SK-N-SH treated with all-trans-retinoic acid at 6 μM for 48 hours (cell line): ENCODE measurements around the gene RITA1.

Experiments
- ATAC-seq: fragments of 200-7000 bp; cut with Tn5 transposase; 3 replicates; pipeline ENCODE4 v1.9.1; 2020; ENCODE audit warnings: mild to moderate bottlenecking, moderate library complexity
- ARNTL ChIP-seq: fragments of 450-650 bp; formaldehyde crosslinking; IDR thresholded peaks from 2 replicates; pipeline ENCODE4 v1.5.0; 2020; ENCODE audit warnings: low read depth, mild to moderate bottlenecking, moderate library complexity, borderline replicate concordance
- BACH2 ChIP-seq: fragments of 250-450 bp; sonication (Bioruptor Pico); IDR thresholded peaks from 2 replicates; pipeline ENCODE4 v1.9.0; 2021; ENCODE audit warnings: mild to moderate bottlenecking, borderline replicate concordance
- CSDC2 ChIP-seq: fragments of 250-450 bp; sonication (Bioruptor Pico); IDR thresholded peaks from 2 replicates; pipeline ENCODE4 v1.5.0; 2020; ENCODE audit warnings: mild to moderate bottlenecking, moderate library complexity
- ISL1 ChIP-seq: fragments of 250-450 bp; sonication (Bioruptor Pico); IDR thresholded peaks from 2 replicates; pipeline ENCODE4 v2.1.2; 2022; ENCODE audit warnings: mild to moderate bottlenecking, moderate library complexity
- OSR1 ChIP-seq: fragments of 250-450 bp; sonication (Bioruptor Pico); IDR thresholded peaks from 2 replicates; pipeline ENCODE4 v1.8.0; 2022; ENCODE audit warnings: moderate library complexity, mild to moderate bottlenecking, inconsistent platforms
- PPARA ChIP-seq: fragments of 250-450 bp; sonication (Bioruptor Pico); IDR thresholded peaks from 2 replicates; pipeline ENCODE4 v1.5.0; 2020; ENCODE audit warnings: mild to moderate bottlenecking, borderline replicate concordance
- RARB ChIP-seq: fragments of 250-450 bp; sonication (Bioruptor Pico); IDR thresholded peaks from 2 replicates; pipeline ENCODE4 v1.8.0; 2021; ENCODE audit warnings: mild to moderate bottlenecking, moderate library complexity
- SNAI2 ChIP-seq: fragments of 250-450 bp; sonication (Bioruptor Pico); IDR thresholded peaks from 2 replicates; pipeline ENCODE4 v1.5.0; 2020; ENCODE audit warnings: mild to moderate bottlenecking, moderate library complexity
- ZC3H10 ChIP-seq: fragments of 250-450 bp; sonication (Bioruptor Pico); IDR thresholded peaks from 2 replicates; pipeline ENCODE4 v1.5.1; 2021; ENCODE audit warnings: mild to moderate bottlenecking, moderate library complexity
- ZFP3 ChIP-seq: fragments of 250-450 bp; sonication (Bioruptor Pico); IDR thresholded peaks from 2 replicates; pipeline ENCODE4 v1.5.0; 2020; ENCODE audit warnings: mild to moderate bottlenecking, moderate library complexity
- ZFP30 ChIP-seq: fragments of 450-650 bp; formaldehyde crosslinking; IDR thresholded peaks from 2 replicates; pipeline ENCODE4 v1.5.0; 2022; ENCODE audit warnings: mild to moderate bottlenecking, moderate library complexity
- ZNF565 ChIP-seq: fragments of 450-650 bp; formaldehyde crosslinking; conservative IDR thresholded peaks from 2 replicates; pipeline ENCODE4 v1.5.0; 2020; ENCODE audit warnings: low read depth, mild to moderate bottlenecking, moderate library complexity
- ZNF70 ChIP-seq: fragments of 450-650 bp; formaldehyde crosslinking; IDR thresholded peaks from 2 replicates; pipeline ENCODE4 v1.5.0; 2020; ENCODE audit warnings: mild to moderate bottlenecking, moderate library complexity
- ZNF8 ChIP-seq: fragments of 450-650 bp; formaldehyde crosslinking; IDR thresholded peaks from 2 replicates; pipeline ENCODE4 v1.5.0; 2020; ENCODE audit warnings: mild to moderate bottlenecking, moderate library complexity
- TF ChIP-seq, protein P1 (sequence below): fragments of 250-450 bp; sonication (Bioruptor Pico); IDR thresholded peaks from 2 replicates; pipeline ENCODE4 v1.5.0; 2020; ENCODE audit warnings: mild to moderate bottlenecking, moderate library complexity
- TF ChIP-seq, protein P2 (sequence below): fragments of 250-450 bp; sonication (Bioruptor Pico); IDR thresholded peaks from 2 replicates; pipeline ENCODE4 v1.8.0; 2021; ENCODE audit warnings: low read depth, mild to moderate bottlenecking, moderate library complexity, borderline replicate concordance
- TF ChIP-seq, protein P3 (sequence below): fragments of 250-450 bp; sonication (Bioruptor Pico); IDR thresholded peaks from 2 replicates; pipeline ENCODE4 v1.5.1; 2020; ENCODE audit warnings: low read depth, mild to moderate bottlenecking, moderate library complexity
- TF ChIP-seq, protein P4 (sequence below): fragments of 250-450 bp; sonication (Bioruptor Pico); IDR thresholded peaks from 2 replicates; pipeline ENCODE4 v1.5.1; 2021; ENCODE audit warnings: mild to moderate bottlenecking, moderate library complexity
- TF ChIP-seq, protein P5 (sequence below): fragments of 250-450 bp; sonication (Bioruptor Pico); IDR thresholded peaks from 2 replicates; pipeline ENCODE4 v1.8.0; 2020; ENCODE audit warnings: mild to moderate bottlenecking, moderate library complexity, borderline replicate concordance

The RITA1 gene

DNA sequence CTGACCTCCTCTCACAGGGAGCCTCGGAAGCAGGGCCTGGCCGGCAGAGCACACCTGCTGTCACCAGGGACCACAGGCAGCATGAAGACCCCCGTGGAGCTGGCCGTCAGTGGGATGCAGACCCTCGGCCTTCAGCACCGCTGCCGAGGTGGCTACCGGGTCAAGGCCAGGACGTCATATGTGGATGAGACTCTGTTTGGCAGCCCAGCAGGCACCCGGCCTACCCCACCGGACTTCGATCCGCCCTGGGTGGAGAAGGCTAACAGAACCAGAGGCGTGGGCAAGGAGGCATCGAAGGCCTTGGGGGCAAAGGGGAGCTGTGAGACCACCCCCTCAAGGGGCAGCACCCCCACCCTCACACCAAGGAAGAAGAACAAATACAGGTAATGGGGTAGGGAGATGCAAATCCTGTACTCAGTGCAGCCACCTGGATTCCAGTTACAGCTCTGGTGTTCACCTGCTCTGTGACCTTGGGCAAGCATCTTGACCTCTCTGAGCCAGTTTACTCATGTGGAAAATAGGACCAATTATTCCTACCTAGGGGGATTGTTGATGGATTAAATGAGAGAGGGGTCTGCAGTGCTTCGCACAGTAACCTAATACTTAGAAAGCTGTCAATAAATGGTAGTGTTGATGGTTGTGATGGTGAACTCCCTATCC, 1.3 kb downstream of the RITA1 start:
- no peak for ATAC-seq
- no peak for TF ChIP-seq ARNTL (CRISPR knock-in tag)
- no peak for TF ChIP-seq ZFP3 (CRISPR knock-in tag)
- no peak for TF ChIP-seq ZNF8 (CRISPR knock-in tag)
- TF ChIP-seq, protein P1, sequence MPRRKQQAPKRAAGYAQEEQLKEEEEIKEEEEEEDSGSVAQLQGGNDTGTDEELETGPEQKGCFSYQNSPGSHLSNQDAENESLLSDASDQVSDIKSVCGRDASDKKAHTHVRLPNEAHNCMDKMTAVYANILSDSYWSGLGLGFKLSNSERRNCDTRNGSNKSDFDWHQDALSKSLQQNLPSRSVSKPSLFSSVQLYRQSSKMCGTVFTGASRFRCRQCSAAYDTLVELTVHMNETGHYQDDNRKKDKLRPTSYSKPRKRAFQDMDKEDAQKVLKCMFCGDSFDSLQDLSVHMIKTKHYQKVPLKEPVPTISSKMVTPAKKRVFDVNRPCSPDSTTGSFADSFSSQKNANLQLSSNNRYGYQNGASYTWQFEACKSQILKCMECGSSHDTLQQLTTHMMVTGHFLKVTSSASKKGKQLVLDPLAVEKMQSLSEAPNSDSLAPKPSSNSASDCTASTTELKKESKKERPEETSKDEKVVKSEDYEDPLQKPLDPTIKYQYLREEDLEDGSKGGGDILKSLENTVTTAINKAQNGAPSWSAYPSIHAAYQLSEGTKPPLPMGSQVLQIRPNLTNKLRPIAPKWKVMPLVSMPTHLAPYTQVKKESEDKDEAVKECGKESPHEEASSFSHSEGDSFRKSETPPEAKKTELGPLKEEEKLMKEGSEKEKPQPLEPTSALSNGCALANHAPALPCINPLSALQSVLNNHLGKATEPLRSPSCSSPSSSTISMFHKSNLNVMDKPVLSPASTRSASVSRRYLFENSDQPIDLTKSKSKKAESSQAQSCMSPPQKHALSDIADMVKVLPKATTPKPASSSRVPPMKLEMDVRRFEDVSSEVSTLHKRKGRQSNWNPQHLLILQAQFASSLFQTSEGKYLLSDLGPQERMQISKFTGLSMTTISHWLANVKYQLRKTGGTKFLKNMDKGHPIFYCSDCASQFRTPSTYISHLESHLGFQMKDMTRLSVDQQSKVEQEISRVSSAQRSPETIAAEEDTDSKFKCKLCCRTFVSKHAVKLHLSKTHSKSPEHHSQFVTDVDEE = no peak
- TF ChIP-seq, protein P2, sequence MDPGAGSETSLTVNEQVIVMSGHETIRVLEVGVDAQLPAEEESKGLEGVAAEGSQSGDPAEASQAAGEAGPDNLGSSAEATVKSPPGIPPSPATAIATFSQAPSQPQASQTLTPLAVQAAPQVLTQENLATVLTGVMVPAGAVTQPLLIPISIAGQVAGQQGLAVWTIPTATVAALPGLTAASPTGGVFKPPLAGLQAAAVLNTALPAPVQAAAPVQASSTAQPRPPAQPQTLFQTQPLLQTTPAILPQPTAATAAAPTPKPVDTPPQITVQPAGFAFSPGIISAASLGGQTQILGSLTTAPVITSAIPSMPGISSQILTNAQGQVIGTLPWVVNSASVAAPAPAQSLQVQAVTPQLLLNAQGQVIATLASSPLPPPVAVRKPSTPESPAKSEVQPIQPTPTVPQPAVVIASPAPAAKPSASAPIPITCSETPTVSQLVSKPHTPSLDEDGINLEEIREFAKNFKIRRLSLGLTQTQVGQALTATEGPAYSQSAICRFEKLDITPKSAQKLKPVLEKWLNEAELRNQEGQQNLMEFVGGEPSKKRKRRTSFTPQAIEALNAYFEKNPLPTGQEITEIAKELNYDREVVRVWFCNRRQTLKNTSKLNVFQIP (CRISPR knock-in tag) = no peak
- TF ChIP-seq RARB (CRISPR knock-in tag) = no peak
- TF ChIP-seq SNAI2 (CRISPR knock-in tag) = no peak
- TF ChIP-seq ZC3H10 (CRISPR knock-in tag) = no peak
- no peak for TF ChIP-seq ZNF70
- TF ChIP-seq BACH2 (CRISPR knock-in tag) = no peak
- TF ChIP-seq ZNF565 (CRISPR knock-in tag) = no peak
- no peak for TF ChIP-seq ZFP30 (CRISPR knock-in tag)
- TF ChIP-seq, protein P3, sequence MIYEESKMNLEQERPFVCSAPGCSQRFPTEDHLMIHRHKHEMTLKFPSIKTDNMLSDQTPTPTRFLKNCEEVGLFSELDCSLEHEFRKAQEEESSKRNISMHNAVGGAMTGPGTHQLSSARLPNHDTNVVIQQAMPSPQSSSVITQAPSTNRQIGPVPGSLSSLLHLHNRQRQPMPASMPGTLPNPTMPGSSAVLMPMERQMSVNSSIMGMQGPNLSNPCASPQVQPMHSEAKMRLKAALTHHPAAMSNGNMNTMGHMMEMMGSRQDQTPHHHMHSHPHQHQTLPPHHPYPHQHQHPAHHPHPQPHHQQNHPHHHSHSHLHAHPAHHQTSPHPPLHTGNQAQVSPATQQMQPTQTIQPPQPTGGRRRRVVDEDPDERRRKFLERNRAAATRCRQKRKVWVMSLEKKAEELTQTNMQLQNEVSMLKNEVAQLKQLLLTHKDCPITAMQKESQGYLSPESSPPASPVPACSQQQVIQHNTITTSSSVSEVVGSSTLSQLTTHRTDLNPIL (CRISPR knock-in tag) = no peak
- no peak for TF ChIP-seq OSR1 (CRISPR knock-in tag)
- TF ChIP-seq, protein P4, sequence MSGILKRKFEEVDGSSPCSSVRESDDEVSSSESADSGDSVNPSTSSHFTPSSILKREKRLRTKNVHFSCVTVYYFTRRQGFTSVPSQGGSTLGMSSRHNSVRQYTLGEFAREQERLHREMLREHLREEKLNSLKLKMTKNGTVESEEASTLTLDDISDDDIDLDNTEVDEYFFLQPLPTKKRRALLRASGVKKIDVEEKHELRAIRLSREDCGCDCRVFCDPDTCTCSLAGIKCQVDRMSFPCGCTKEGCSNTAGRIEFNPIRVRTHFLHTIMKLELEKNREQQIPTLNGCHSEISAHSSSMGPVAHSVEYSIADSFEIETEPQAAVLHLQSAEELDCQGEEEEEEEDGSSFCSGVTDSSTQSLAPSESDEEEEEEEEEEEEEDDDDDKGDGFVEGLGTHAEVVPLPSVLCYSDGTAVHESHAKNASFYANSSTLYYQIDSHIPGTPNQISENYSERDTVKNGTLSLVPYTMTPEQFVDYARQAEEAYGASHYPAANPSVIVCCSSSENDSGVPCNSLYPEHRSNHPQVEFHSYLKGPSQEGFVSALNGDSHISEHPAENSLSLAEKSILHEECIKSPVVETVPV (CRISPR knock-in tag) = no peak
- no peak for TF ChIP-seq CSDC2
- no peak for TF ChIP-seq ISL1 (CRISPR knock-in tag)

DNA sequence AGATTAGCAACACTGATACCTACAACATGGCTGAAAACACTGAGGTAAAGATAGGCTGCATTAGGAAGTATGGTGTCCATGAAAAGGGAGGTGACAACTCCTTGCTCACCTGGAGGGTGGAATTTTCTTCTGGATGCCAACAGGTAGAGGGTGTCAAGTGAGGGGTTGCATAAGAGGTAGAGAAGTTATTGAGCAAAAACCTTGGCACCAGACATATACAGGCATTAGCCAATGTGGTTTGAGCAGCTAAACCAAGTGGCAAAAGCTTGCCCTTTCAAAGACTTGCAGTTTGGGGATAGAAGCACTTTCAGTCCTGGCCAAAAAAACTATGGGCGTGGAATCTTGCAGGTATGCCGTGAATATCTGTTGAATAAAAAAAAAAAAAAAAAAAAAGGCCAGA, 3.8 kb downstream of the RITA1 start:
- TF ChIP-seq ZFP3 (CRISPR knock-in tag) = no peak
- no peak for TF ChIP-seq OSR1 (CRISPR knock-in tag)
- no peak for TF ChIP-seq ZNF70
- TF ChIP-seq, protein P3 (CRISPR knock-in tag) = no peak
- no peak for TF ChIP-seq BACH2 (CRISPR knock-in tag)
- TF ChIP-seq, protein P2 (CRISPR knock-in tag) = no peak
- TF ChIP-seq PPARA = no peak
- TF ChIP-seq, protein P4 (CRISPR knock-in tag) = no peak
- no peak for TF ChIP-seq ZC3H10 (CRISPR knock-in tag)
- TF ChIP-seq, protein P1 = no peak
- no peak for TF ChIP-seq ZNF565 (CRISPR knock-in tag)
- TF ChIP-seq, protein P5, sequence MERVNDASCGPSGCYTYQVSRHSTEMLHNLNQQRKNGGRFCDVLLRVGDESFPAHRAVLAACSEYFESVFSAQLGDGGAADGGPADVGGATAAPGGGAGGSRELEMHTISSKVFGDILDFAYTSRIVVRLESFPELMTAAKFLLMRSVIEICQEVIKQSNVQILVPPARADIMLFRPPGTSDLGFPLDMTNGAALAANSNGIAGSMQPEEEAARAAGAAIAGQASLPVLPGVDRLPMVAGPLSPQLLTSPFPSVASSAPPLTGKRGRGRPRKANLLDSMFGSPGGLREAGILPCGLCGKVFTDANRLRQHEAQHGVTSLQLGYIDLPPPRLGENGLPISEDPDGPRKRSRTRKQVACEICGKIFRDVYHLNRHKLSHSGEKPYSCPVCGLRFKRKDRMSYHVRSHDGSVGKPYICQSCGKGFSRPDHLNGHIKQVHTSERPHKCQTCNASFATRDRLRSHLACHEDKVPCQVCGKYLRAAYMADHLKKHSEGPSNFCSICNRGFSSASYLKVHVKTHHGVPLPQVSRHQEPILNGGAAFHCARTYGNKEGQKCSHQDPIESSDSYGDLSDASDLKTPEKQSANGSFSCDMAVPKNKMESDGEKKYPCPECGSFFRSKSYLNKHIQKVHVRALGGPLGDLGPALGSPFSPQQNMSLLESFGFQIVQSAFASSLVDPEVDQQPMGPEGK (CRISPR knock-in tag) = no peak
- TF ChIP-seq, all 23 proteins: peak for 0
- ATAC-seq = no peak
